H1 (cell line): Measurements from ENCODE around the gene TNP1. TPM values are rescaled to one million over a fixed set of nuclear protein-coding genes. Genes with fewer than 3 reads are reported as not detected.

Experiments
- ASH2L ChIP-seq: fragments of 200-600, 300-600 bp; sonication (generic); IDR thresholded peaks from one replicate; pipeline ENCODE4 v1.7.1; 2017; ENCODE audit warnings: low read length
- CHD7 ChIP-seq: fragments of 300-600 bp; sonication (generic); IDR thresholded peaks from 2 replicates; pipeline ENCODE4 v1.7.1; 2012; ENCODE audit warnings: low read length, moderate library complexity, mild to moderate bottlenecking, inconsistent platforms; ENCODE audit not compliant: insufficient replicate concordance
- KDM5A ChIP-seq: fragments of 200-600 bp; IDR thresholded peaks from 2 replicates; pipeline ENCODE4 v1.7.1; 2012; ENCODE audit warnings: mild to moderate bottlenecking, low read length, inconsistent platforms, mixed read lengths
- RNF2 ChIP-seq: fragments of 200-900, 300-1000 bp; sonication (generic); IDR thresholded peaks from 2 replicates; pipeline ENCODE4 v1.7.1; 2016; ENCODE audit warnings: borderline replicate concordance, low read depth, mild to moderate bottlenecking, antibody characterized with exemption, low read length; ENCODE audit not compliant: poor library complexity, severe bottlenecking; ENCODE audit errors: missing control alignments
- SIN3A ChIP-seq, 2 experiments: IDR thresholded peaks in 1 of 2; conservative IDR thresholded peaks in 1 of 2; 2 replicates each; pipeline ENCODE4 v1.6.1; 2011 to 2012; ENCODE audit warnings: low read length in 2 of 2, improper control_type of control experiment in 1 of 2, low read depth in 1 of 2, mild to moderate bottlenecking in 1 of 2
- SP2 ChIP-seq: IDR thresholded peaks from 2 replicates; pipeline ENCODE4 v1.6.1; 2012; ENCODE audit warnings: mild to moderate bottlenecking, low read length, inconsistent platforms
- polyA plus RNA-seq, 7 experiments: library from polyadenylated mRNA; depleted of rRNA in 3 of 7; stranded (reverse) in 5 of 7; unstranded in 2 of 7; fragments of >200 nt in 5 of 7; fragments of 200-250 nt in 2 of 7; gene quantifications; 1 replicate in 5 of 7; 2 replicates in 1 of 7; 4 replicates in 1 of 7; pipeline versions ENCODE4 v1.2.1 to v1.2.3, GENCODE V29; 2011 to 2013; ENCODE audit warnings: missing spikeins in 2 of 7, mixed read lengths in 2 of 7
- total RNA-seq: library from RNA; stranded (reverse); fragmentation: NEBNext Ultra II Directional; extraction: Animal tissue kit (Norgen Biotek cat#: 25700); gene quantifications from 2 replicates; pipeline ENCODE4 v1.2.1, GENCODE V29; 2021

The TNP1 gene
- total and polyA plus RNA-seq, 2 of the 8 experiments (the other 6 are each of a cell fraction or from before 2014, with no cell fraction given), result not detected

GRCh38 chr2:216819766-216820165, 40.1 kb downstream of the TNP1 start (continued):
- TF ChIP-seq CHD7 (no peak), SP2 (no peak), SIN3A (conservative IDR thresholded peaks at IDR 0.05 in 1 of 2, IDR thresholded peaks at IDR 0.05 in 1 of 2; ENCODE audit: low read depth in 1 of 2, low read length in 2 of 2) (no peak), KDM5A (no peak), ASH2L (no peak), RNF2 (no peak)
